GM21526 (cell line): Measurements from ENCODE around the gene POP7.
"Not testable (repeated sequence)": the region's sequence is repeated elsewhere in the genome, so short reads cannot be mapped to it uniquely, and the experiment has no call there.

ENCODE experiments used
- ATAC-seq: cut with Tn5 transposase; IDR thresholded peaks from one replicate; pipeline ENCODE4 v1.9.1; 2021; ENCODE audit warnings: moderate library complexity; ENCODE audit not compliant: unreplicated experiment, low FRiP score

Gene POP7

DNA sequence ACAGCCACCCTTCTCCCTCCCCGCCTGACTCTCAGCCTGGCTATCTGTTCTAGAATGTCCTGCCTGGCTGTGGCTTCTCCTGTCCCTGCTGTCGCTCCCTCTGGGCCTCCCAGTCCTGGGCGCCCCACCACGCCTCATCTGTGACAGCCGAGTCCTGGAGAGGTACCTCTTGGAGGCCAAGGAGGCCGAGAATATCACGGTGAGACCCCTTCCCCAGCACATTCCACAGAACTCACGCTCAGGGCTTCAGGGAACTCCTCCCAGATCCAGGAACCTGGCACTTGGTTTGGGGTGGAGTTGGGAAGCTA is 15.5 kb downstream of the POP7 start:
- ATAC-seq, result no peak

DNA sequence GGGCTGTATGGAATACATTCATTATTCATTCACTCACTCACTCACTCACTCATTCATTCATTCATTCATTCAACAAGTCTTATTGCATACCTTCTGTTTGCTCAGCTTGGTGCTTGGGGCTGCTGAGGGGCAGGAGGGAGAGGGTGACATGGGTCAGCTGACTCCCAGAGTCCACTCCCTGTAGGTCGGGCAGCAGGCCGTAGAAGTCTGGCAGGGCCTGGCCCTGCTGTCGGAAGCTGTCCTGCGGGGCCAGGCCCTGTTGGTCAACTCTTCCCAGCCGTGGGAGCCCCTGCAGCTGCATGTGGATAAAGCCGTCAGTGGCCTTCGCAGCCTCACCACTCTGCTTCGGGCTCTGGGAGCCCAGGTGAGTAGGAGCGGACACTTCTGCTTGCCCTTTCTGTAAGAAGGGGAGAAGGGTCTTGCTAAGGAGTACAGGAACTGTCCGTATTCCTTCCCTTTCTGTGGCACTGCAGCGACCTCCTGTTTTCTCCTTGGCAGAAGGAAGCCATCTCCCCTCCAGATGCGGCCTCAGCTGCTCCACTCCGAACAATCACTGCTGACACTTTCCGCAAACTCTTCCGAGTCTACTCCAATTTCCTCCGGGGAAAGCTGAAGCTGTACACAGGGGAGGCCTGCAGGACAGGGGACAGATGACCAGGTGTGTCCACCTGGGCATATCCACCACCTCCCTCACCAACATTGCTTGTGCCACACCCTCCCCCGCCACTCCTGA is 16.7 kb downstream of the POP7 start:
- no peak for ATAC-seq

DNA sequence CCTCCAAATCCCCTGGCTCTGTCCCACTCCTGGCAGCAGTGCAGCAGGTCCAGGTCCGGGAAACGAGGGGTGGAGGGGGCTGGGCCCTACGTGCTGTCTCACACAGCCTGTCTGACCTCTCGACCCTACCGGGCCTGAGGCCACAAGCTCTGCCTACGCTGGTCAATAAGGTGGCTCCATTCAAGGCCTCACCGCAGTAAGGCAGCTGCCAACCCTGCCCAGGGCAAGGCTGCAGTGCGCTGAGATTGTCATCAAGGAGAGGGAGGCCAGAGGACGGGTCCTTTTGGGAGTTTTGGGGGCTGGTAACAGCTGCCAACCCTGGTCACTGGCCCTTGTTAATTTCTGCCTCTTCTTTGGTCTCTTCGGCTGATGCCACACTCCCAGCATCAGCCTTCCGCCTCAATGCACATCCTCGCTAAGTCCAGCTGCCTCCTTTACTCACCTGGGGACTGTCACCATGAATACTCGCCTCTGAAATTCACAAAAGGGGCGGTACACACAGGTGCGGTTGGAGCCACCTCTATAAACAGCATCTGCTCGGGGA is 17.9 kb downstream of the POP7 start:
- no peak for ATAC-seq

DNA sequence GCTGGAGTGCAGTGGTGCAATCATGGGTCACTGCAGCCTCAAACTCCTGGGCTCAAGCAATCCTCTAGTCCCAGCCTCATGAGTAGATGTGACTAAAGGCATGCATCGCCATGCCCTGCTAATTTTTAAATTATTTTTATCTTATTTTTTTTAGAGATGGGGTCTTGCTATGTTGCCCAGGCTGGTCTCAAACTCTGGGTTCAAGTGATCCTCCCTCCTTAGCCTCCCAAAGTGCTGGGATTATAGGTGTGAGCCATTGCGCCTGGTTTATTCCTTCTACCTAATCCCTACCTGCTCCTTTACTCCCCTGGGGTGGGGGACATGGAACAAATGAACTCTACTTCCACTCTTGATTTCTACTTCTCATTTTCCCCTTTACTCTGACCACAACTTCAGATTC is 18.4 kb downstream of the POP7 start:
- ATAC-seq, result not testable (repeated sequence)

DNA sequence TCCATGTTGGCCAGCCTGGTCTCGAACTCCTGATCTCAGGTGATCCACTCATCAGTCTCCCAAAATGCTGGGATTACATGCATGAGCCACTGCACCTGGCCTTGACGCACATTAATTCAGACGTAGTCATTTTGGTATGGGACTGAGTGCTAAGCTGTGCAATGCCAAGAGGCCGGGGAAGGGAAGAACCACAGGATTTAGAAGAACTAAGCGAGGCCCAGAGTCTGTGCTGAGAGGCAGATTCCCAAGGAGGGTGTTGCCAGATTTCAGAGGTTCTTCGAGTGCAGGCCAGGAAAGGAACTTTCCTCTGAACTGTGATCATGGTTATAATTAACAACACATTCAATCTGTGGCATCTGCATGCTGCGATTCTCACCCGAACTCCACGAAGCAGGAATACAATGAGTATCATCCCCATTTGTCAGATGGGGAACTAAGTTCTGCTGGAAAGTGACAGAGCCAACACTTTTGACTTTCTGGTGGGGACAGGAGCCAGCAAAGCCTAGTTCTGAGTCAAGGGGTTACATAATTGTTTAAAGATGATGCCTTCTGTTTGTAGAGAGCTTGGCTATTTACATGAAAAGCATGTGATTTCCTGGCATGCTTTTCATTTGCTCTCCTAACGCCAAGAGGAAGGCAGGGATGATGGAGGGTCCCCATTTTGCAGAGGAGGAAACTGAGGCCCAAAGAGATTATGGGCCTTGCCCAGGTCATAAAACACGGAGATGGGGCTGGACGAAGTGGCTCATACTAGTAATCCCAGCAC is 21.3 kb downstream of the POP7 start:
- no peak for ATAC-seq

DNA sequence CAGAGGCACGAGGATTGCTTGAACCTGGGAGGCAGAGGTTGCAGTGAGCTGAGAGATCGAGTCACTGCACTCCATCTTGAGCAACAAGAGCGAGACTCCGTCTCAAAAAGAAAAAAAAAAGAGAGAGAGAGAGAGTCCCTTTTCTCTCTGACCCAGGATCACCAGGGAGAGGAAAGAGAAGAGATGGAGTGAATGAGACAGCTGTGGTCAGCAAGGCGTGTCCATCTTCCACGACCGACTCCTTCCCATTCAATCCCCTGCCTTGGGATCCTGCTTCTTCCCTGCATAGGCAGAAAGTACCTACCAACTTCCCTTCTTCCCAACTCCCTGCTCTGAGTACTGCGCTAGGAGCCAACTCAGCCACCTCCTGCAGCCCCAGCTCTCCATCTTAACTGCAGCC is 22.3 kb downstream of the POP7 start:
- no peak for ATAC-seq

DNA sequence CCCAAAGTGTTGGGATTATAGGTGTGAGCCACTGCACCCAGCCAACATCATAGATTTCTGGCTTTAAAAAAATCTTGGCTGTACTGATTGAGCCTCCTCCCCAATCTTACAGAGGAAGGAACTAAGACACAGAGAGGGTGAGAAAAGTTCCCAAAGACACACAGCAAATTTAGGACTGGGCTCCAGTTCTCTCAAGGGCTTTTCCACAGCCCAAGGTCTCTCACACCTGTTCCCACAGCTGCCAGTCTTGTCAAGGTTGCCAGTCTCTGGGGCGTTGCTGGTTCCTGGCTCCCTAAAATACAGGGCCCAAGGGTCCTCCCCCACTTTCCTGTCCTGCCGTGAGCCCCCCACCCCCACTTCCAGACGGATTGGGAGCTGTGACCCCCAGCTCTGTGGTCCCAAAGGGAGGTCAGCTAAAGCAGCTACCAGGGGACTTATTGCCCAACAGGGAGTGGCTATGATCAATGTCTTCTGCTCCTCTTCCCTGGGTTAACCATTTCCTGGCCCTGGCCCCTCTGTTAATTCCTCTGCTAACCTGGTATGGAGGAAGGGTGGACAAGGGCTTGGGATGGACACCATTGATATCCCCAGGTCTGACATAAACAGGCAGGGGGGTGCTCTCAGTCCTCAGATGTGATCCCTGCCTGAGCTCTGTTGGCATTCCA is 24.3 kb downstream of the POP7 start:
- ATAC-seq, result no peak

DNA sequence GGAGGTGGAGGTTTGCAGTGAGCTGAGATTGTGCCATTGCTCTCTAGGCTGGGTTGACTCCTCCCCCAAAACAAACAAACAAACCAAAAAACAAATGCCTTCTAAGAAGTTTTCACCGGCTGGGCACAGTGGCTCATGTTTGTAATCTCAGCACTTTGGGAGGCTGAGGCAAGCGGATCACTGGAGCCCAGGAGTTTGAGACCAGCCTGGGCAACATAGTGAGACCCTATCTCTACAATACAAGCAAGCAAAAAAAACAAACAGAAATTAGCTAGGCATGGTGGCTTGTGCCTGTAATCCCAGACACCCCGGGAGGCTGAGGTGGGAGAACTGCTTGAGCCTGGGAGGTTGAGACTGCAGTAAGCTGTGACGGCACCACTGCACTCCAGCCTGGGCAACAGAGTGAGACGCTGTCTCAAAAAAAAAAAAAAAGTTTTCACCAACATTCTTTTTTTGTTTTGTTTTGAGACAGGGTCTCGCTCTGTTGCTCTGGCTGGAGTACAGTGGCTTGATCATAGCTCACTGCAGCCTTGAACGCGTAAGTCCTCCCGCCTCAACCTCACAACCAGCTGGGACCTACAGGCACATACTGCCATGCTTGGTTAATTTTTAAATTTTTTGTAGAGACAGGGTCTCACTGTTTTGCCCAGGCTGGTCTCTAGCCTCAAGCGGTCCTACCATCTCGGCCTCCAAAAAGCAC is 26.2 kb downstream of the POP7 start:
- ATAC-seq, result no peak

DNA sequence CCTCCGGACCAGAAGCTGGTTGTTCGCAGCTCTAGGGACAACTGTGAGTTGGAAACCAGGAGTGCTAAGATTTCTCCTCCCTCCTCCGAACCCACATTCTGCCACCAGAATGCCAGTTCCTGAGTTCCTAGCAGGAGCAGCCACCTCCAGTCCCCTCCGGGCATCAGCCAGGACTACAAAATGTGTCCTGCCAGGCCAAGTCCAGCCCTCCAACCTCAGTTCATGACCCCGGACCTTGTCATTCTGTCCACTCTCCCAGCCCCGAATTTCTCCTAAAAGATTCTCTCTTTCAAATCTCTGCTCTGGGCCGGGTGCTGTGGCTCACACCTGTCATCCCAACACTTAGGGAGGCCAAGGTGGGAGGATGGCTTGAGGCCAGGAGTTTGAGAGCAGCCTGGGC is 29.8 kb downstream of the POP7 start:
- no peak for ATAC-seq

DNA sequence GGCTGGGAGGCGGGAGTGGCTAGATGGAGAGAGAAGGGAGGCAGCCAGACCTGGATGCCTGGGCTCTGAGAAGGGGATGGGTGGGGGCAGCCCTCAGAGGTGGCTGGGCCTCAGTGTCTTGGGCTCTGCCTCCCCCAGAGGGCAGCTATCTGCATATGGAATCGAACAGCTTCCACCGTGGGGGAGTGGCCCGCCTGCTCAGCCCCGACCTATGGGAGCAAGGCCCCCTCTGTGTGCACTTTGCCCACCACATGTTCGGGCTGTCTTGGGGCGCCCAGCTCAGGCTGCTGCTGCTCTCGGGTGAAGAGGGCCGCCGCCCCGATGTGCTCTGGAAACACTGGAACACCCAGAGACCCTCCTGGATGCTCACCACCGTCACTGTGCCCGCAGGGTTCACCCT is 30.8 kb downstream of the POP7 start:
- ATAC-seq, result no peak

DNA sequence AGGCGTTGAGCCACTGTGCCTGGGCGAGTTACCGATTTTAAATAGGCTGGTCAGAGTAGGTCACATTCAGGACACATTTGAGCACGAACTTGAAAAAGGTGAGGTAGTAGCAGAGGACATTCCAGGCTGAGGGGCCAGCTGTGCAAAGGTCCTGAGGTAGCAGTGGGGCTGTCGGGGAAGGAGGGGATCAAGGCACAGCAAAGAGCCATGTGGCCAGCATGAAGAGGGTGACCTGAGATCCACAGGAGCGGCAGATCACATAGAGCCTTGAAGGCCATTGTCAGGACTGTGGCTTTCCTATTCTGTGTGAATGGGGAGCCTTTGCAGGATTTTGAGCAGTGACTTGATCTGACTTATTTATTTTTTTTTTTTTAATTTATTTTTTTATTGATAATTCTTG is 34.0 kb downstream of the POP7 start:
- no peak for ATAC-seq

DNA sequence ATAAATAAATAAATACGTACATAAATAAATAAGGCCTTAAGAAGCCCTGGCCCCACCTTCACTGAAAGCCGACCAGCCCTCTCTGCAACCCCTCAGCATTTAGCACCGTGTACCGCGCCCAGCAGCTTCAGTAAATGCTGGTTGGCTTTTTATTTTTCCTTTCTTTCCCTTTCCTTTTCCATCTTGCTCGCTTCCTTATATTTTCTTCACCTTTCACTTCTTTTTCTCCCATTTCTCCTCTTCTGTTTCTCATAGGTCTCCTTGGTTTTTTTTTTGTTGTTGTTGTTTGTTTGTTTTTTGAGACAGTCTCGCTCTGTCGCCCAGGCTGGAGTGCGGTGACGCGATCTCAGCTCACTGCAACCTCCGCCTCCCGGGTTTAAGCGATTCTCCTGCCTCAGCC is 38.7 kb downstream of the POP7 start:
- no peak for ATAC-seq

DNA sequence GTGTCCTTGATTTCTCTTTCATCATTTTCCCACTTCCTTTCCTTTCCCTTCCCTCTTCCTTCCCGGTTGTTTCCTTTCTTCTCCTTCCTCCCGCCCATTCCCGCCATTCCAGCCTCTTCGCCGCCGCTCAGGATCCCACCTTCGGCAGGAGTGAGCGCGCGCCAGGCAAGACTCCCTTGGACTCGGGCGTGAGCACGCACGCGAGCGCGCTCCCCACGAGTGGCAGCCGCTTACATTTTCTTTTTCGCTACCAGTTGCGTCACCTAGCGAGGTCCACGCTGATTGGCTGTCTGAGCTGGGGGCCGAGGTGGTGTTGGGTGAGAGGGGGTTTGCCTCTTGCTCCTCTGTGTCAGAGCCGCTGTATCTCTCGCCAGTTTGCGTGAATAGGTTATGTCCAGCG is 39.3 kb downstream of the POP7 start:
- ATAC-seq, result no peak

DNA sequence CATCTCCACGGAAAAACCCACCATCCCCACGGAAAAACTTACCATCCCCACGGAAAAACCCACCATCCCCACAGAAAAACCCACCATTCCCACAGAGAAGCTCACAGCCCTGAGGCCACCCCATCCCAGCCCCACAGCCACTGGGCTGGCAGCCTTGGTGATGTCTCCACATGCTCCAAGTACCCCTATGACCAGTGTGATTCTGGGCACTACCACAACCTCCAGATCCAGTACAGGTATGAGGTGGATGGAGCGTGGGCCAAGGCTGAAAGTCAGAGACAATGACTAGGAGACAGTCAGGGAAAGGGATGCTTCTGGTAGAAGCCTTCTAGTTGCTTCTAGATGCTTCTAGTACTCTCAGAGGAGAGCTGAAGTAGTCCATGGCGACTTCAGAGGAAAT is 47.1 kb downstream of the POP7 start:
- ATAC-seq, result no peak

DNA sequence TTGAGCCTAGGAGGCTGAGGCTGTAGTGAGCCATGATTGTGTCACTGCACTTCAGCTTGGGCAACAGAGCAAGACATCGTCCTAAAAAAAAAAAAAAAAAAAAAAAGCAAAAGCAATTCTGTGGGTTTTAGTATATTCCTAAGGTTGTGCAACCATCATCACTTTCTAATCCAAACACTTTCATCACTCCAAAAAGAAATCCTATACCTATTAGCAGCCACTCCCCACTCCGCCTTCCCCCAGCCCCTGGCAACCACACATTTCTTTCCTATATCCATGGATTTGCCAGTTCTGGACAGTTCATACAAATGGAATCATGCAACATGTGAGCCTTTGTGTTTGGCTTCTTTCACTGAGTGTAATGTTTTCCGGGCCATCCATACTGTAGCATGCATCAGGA is 47.8 kb downstream of the POP7 start:
- no peak for ATAC-seq
